ENCODE results near the gene GABRG2. TPM values are rescaled to one million over a fixed set of nuclear protein-coding genes. Genes with fewer than 3 reads are reported as not detected.

Gene GABRG2
- total and polyA plus RNA-seq, 2 experiments from 2014 or later: 3.5 to 5.3 TPM

DNA sequence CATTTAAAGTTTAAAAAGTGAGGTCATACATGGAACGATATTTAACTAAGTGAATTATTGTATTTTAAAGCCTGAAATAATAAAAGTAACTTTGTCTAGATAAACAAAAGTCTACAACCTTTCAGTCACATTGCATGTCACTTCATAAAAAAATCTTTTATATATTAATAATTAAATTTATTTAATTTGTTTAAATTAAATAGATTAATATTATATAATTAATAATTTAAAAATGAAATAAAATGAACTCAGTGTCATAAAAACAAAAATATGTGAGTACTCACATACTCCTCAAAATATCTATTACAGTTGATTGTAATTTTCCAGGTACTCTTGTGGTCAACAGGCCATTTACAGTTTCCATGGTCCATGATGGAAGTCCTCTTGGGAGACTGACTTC lies 11.2 kb downstream of the GABRG2 start:
- Histone ChIP-seq H3K36me3 (ENCODE audit: insufficient read depth) (no peaks in the 10 kb centered on the region), H4K20me1 (replicated peaks; ENCODE audit: insufficient read depth) (no peaks in the 10 kb centered on the region), H3K9me2 (ENCODE audit: insufficient read depth) (no peaks in the 10 kb centered on the region), H3K27me3 (ENCODE audit: insufficient read depth) (no peaks in the 10 kb centered on the region), H3F3A (replicated peaks; ENCODE audit: low read depth) (no peaks in the 10 kb centered on the region), H3K79me2 (replicated peaks; ENCODE audit: insufficient read depth) (no peaks in the 10 kb centered on the region), H2AFZ (no peak overlapping the region), H3K4me2 (no peak overlapping the region), H3K4me3 (no peak overlapping the region), H3K27ac (ENCODE audit: low read depth) (no peak overlapping the region), H3K4me1 (ENCODE audit: insufficient read depth) (no peaks in the 10 kb centered on the region)
- no peaks in the 10 kb centered on the region; the same call in 2 of the 3 replicates for H3K9me3 Mint-ChIP-seq
- no peaks in the 10 kb centered on the region for H3K27me3 Mint-ChIP-seq (ENCODE audit: insufficient read depth, low read depth, poor library complexity)
- ATAC-seq: no peak
- no peak for DNase-seq (ENCODE audit: low spot score)
- H3K4me3 Mint-ChIP-seq: no peak overlapping the region
- H3K36me3 Mint-ChIP-seq (ENCODE audit: low read depth): no peaks in the 10 kb centered on the region
- no peak for TF ChIP-seq EZH2 (IDR thresholded peaks at IDR 0.05; ENCODE audit: low read depth, unreplicated experiment)
- TF ChIP-seq EZH2phosphoT487 (IDR thresholded peaks at IDR 0.05; ENCODE audit: unreplicated experiment): no peak
- no peak for TF ChIP-seq ZNF114 (CRISPR knock-in tag; IDR thresholded peaks at IDR 0.05)
- H3K4me1 Mint-ChIP-seq: peaks cover 6% of the 10 kb centered on the region
- no peak overlapping the region for H3K27ac Mint-ChIP-seq

DNA sequence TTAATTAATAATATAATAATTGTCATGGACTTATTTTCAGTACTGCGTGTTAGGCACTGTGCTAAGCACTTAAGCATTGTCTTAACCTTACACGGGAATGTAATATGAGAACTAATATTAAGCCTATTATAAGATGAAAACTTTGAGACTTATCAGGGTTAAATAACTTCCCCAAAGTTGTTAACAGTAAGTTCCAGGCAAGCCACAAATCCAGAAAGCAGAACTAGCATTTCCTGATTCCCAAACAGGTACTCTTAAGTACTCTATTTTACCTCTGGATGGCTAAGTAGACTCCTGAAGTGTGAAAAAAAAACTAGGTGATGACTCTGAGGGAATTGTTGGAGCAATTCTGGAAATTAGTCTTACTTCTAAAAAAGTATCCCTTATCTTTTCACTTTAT lies 23.8 kb downstream of the GABRG2 start:
- no peak overlapping the region for H3K27ac ChIP-seq (ENCODE audit: low read depth)
- no peak overlapping the region for H3K4me3 ChIP-seq
- no peaks in the 10 kb centered on the region for H3K36me3 Mint-ChIP-seq (ENCODE audit: low read depth)
- peaks cover 2% of the 10 kb centered on the region for H3K27me3 Mint-ChIP-seq (ENCODE audit: insufficient read depth, low read depth, poor library complexity)
- no peak overlapping the region for H3K4me2 ChIP-seq
- peaks cover under 1% of the 10 kb centered on the region; the same call in 1 of the 3 replicates for H3K4me1 Mint-ChIP-seq
- H3K4me1 ChIP-seq (ENCODE audit: insufficient read depth): no peaks in the 10 kb centered on the region
- no peaks in the 10 kb centered on the region for H3K9me2 ChIP-seq (ENCODE audit: insufficient read depth)
- ATAC-seq: no peak
- no peaks in the 10 kb centered on the region for H3K36me3 ChIP-seq (ENCODE audit: insufficient read depth)
- no peak overlapping the region for H3K4me3 Mint-ChIP-seq
- no peak overlapping the region for H2AFZ ChIP-seq
- no peak overlapping the region for H3K27ac Mint-ChIP-seq
- no peaks in the 10 kb centered on the region for H3K79me2 ChIP-seq (replicated peaks; ENCODE audit: insufficient read depth)
- DNase-seq (ENCODE audit: low spot score): no peak
- no peaks in the 10 kb centered on the region for H3K27me3 ChIP-seq (ENCODE audit: insufficient read depth)
- no peaks in the 10 kb centered on the region for H4K20me1 ChIP-seq (replicated peaks; ENCODE audit: insufficient read depth)
- H3K9me3 Mint-ChIP-seq: no peaks in the 10 kb centered on the region
- H3F3A ChIP-seq (replicated peaks; ENCODE audit: low read depth): no peaks in the 10 kb centered on the region
- TF ChIP-seq, protein P1, sequence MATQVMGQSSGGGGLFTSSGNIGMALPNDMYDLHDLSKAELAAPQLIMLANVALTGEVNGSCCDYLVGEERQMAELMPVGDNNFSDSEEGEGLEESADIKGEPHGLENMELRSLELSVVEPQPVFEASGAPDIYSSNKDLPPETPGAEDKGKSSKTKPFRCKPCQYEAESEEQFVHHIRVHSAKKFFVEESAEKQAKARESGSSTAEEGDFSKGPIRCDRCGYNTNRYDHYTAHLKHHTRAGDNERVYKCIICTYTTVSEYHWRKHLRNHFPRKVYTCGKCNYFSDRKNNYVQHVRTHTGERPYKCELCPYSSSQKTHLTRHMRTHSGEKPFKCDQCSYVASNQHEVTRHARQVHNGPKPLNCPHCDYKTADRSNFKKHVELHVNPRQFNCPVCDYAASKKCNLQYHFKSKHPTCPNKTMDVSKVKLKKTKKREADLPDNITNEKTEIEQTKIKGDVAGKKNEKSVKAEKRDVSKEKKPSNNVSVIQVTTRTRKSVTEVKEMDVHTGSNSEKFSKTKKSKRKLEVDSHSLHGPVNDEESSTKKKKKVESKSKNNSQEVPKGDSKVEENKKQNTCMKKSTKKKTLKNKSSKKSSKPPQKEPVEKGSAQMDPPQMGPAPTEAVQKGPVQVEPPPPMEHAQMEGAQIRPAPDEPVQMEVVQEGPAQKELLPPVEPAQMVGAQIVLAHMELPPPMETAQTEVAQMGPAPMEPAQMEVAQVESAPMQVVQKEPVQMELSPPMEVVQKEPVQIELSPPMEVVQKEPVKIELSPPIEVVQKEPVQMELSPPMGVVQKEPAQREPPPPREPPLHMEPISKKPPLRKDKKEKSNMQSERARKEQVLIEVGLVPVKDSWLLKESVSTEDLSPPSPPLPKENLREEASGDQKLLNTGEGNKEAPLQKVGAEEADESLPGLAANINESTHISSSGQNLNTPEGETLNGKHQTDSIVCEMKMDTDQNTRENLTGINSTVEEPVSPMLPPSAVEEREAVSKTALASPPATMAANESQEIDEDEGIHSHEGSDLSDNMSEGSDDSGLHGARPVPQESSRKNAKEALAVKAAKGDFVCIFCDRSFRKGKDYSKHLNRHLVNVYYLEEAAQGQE (IDR thresholded peaks at IDR 0.05; ENCODE audit: unreplicated experiment): no peak
- TF ChIP-seq, protein P2, sequence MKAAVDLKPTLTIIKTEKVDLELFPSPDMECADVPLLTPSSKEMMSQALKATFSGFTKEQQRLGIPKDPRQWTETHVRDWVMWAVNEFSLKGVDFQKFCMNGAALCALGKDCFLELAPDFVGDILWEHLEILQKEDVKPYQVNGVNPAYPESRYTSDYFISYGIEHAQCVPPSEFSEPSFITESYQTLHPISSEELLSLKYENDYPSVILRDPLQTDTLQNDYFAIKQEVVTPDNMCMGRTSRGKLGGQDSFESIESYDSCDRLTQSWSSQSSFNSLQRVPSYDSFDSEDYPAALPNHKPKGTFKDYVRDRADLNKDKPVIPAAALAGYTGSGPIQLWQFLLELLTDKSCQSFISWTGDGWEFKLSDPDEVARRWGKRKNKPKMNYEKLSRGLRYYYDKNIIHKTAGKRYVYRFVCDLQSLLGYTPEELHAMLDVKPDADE (IDR thresholded peaks at IDR 0.05): no peak
- TF ChIP-seq POLR2AphosphoS5 (IDR thresholded peaks at IDR 0.05; ENCODE audit: low read depth): no peak
- no peak for TF ChIP-seq CREB1 (CRISPR knock-in tag; IDR thresholded peaks at IDR 0.05; ENCODE audit: low read depth)
- no peak for TF ChIP-seq ZNF331 (CRISPR knock-in tag; IDR thresholded peaks at IDR 0.05; ENCODE audit: low read depth)
- TF ChIP-seq, protein P3, sequence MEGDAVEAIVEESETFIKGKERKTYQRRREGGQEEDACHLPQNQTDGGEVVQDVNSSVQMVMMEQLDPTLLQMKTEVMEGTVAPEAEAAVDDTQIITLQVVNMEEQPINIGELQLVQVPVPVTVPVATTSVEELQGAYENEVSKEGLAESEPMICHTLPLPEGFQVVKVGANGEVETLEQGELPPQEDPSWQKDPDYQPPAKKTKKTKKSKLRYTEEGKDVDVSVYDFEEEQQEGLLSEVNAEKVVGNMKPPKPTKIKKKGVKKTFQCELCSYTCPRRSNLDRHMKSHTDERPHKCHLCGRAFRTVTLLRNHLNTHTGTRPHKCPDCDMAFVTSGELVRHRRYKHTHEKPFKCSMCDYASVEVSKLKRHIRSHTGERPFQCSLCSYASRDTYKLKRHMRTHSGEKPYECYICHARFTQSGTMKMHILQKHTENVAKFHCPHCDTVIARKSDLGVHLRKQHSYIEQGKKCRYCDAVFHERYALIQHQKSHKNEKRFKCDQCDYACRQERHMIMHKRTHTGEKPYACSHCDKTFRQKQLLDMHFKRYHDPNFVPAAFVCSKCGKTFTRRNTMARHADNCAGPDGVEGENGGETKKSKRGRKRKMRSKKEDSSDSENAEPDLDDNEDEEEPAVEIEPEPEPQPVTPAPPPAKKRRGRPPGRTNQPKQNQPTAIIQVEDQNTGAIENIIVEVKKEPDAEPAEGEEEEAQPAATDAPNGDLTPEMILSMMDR (conservative IDR thresholded peaks at IDR 0.05; ENCODE audit: low read depth in 2 of 2): no peak
- no peak for TF ChIP-seq JUNB (IDR thresholded peaks at IDR 0.05; ENCODE audit: unreplicated experiment)

Measured in GM23338 (cell line).